Activated CD8-positive, alpha-beta T cell treated with anti-CD3 and anti-CD28 coated beads for 36 hours (primary cell): Measurements from ENCODE around the gene DUSP7. TPM values are rescaled to one million over a fixed set of nuclear protein-coding genes. Genes with fewer than 3 reads are reported as not detected.

Experiments
- ATAC-seq: fragments of 200-7000 bp; cut with Tn5 transposase; one replicate; pipeline ENCODE4 v1.10.0; 2021; ENCODE audit warnings: mild to moderate bottlenecking, moderate library complexity
- CTCF ChIA-PET: fragments of 350-600 bp; sonication (Branson Sonifier 250); formaldehyde crosslinking; loops from one replicate; lab custom pipeline; 2021; ENCODE audit warnings: antibody characterized with exemption; lab: Charles Lee
- POLR2A ChIA-PET: fragments of 350-600 bp; sonication (Branson Sonifier 250); formaldehyde crosslinking; loops from one replicate; lab custom pipeline; 2021; ENCODE audit warnings: antibody characterized with exemption; lab: Charles Lee
- DNase-seq: peaks from one replicate; pipeline ENCODE4 v3.0.0-alpha.2; 2020
- H3K27ac Mint-ChIP-seq: one replicate; pipeline ENCODE4 v1.8.0; 2021; ENCODE audit warnings: mild to moderate bottlenecking, mixed read lengths
- H3K27me3 Mint-ChIP-seq: one replicate; pipeline ENCODE4 v1.8.0; 2021; ENCODE audit warnings: mixed read lengths
- H3K36me3 Mint-ChIP-seq: one replicate; pipeline ENCODE4 v1.8.0; 2021; ENCODE audit warnings: low read depth, mixed read lengths
- H3K4me1 Mint-ChIP-seq: one replicate; pipeline ENCODE4 v1.8.0; 2021; ENCODE audit warnings: low read depth, mixed read lengths
- H3K4me3 Mint-ChIP-seq: one replicate; pipeline ENCODE4 v1.8.0; 2021; ENCODE audit warnings: mild to moderate bottlenecking, moderate library complexity, mixed read lengths
- H3K9me3 Mint-ChIP-seq: one replicate; pipeline ENCODE4 v1.8.0; 2021; ENCODE audit warnings: mixed read lengths
- intact Hi-C: fragments of 100-400 bp; cut with micrococcal nuclease; formaldehyde crosslinking; loops from one replicate; pipeline ENCODE4 v1.10.0; 2022
- total RNA-seq, 2 experiments: library from RNA; stranded (reverse); gene quantifications; one replicate each; pipeline ENCODE4 v1.2.3, GENCODE V29; 2021
- TF ChIP-seq, protein P1 (sequence below): fragments of 200-600 bp; IDR thresholded peaks from one replicate; pipeline ENCODE4 v1.8.0; 2022; ENCODE audit warnings: antibody characterized with exemption, mild to moderate bottlenecking

DUSP7 gene
- total RNA-seq, 2 experiments from 2014 or later, result 19.6 to 21.6 TPM

DNA sequence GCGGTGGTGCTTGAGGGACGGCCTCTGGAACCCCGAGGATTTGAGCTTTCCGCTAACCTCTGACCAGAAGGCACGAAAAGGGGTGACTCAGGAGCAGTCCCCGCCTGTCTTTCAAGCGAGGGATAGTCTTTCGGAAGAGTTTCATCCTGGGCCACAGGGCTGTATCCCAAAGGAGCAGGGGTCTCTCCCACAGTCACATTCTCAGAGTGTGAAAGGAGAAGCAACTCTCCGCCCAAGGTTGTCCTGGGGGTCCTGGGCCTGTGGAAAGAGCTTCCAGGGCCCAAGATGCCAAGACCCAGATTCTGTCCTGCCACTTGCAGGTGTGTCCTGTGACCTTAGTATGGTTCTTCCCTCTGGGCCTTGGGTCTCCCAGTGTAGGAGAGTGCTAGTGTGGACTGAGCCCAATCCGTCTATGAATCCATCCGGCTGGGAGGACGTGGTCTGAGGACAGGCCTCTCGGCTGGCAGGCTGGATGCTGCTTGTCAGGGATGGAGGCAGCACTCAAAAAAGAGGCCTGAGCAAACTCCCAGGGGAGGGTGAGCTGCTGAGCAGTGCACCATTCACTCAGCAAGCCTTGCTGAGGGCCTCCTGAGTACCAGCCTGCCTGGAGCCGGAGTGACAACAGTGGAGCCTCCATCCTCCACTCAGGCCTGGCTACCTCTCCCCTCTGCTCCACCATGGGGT lies 1.6 kb upstream of the DUSP7 start:
- intact Hi-C loops, result loop anchor here (1.0 kb wide), 1 partner anchor 96 kb away; the partner anchor contains the start of gene POC1A
- POLR2A ChIA-PET, result interaction anchor here (0.8 to 3.5 kb wide), 10 partner anchors 9 to 347 kb away, joined by 3 to 19 read pairs (median 3); partner anchors contain the start of genes RPL29 and WDR82
- Mint-ChIP-seq H3K27ac (no peak overlapping the region), H3K9me3 (no peaks in the 10 kb centered on the region), H3K36me3 (peaks cover 12% of the 10 kb centered on the region), H3K4me3 (peak overlapping the region; percentile 51), H3K4me1 (peaks cover 24% of the 10 kb centered on the region), H3K27me3 (no peaks in the 10 kb centered on the region)
- TF ChIP-seq, protein P1, sequence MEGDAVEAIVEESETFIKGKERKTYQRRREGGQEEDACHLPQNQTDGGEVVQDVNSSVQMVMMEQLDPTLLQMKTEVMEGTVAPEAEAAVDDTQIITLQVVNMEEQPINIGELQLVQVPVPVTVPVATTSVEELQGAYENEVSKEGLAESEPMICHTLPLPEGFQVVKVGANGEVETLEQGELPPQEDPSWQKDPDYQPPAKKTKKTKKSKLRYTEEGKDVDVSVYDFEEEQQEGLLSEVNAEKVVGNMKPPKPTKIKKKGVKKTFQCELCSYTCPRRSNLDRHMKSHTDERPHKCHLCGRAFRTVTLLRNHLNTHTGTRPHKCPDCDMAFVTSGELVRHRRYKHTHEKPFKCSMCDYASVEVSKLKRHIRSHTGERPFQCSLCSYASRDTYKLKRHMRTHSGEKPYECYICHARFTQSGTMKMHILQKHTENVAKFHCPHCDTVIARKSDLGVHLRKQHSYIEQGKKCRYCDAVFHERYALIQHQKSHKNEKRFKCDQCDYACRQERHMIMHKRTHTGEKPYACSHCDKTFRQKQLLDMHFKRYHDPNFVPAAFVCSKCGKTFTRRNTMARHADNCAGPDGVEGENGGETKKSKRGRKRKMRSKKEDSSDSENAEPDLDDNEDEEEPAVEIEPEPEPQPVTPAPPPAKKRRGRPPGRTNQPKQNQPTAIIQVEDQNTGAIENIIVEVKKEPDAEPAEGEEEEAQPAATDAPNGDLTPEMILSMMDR, result no peak
- ATAC-seq (no peak), DNase-seq (no peak)
- CTCF ChIA-PET, result interaction anchor here (0.8 to 8.0 kb wide), 4 partner anchors 56 to 116 kb away, joined by 4 to 74 read pairs (median 15); partner anchors contain the start of genes POC1A and RRP9

DNA sequence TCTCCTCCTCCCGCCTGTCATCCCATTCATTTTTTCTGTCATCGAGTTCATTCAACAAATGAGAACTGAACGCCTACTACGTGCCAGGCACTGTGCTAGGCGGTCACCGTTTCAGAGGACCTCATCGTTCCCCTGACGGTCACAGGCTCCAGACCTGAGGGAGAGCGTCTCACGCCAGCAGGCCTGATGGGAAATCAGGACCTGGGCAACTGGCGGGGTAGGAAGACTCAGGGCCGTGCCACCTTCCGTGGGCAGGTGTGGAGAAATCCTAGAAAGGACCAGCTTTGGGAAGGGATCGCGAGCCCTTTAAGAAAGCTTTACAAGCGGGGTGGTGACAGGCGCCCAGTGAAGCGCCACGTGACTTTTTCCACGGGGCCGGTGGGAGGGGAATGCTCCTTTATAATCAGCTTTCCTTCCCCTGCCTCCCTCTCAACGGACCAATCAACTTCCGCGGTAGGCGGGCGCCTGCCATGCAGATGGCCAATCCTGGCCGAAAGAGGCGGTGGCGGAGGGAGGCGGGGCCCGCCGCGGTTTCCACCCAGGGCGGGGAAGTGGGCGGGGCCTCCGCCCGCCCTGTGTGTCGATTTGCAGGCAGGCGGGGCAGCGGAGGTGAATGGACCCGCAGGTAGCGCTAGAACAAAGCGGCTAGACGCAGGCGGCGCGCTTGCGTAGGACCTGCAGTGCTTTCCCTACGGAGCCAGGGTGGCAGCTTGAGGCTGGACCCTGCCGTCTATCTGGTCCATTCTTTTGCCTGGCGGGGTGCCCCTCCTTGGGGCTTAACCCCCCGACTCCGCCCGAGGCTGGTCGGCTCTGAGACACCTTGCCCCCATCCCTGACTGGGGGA lies 819 bp upstream of the DUSP7 start:
- Mint-ChIP-seq H3K4me1 (peaks cover 32% of the 10 kb centered on the region), H3K4me3 (peak overlapping the region; percentile 83), H3K9me3 (no peaks in the 10 kb centered on the region), H3K36me3 (peaks cover 18% of the 10 kb centered on the region), H3K27ac (peak overlapping the region; percentile 95), H3K27me3 (no peaks in the 10 kb centered on the region)
- ATAC-seq (peak; percentile 82), DNase-seq (peak; percentile 100)
- ChIA-PET POLR2A (interaction anchor here (0.6 to 3.5 kb wide), 19 partner anchors 9 to 362 kb away, joined by 3 to 19 read pairs (median 3); partner anchors contain the start of genes ABHD14A, ABHD14B, ACY1 and RPL29), CTCF (interaction anchor here (0.8 to 8.0 kb wide), 9 partner anchors 14 to 116 kb away, joined by 3 to 74 read pairs (median 4); partner anchors contain the start of genes POC1A and RRP9)
- intact Hi-C loops, result loop anchor here (1.0 kb wide), 1 partner anchor 97 kb away; the partner anchor contains the start of gene POC1A
- TF ChIP-seq, protein P1, result no peak

DNA sequence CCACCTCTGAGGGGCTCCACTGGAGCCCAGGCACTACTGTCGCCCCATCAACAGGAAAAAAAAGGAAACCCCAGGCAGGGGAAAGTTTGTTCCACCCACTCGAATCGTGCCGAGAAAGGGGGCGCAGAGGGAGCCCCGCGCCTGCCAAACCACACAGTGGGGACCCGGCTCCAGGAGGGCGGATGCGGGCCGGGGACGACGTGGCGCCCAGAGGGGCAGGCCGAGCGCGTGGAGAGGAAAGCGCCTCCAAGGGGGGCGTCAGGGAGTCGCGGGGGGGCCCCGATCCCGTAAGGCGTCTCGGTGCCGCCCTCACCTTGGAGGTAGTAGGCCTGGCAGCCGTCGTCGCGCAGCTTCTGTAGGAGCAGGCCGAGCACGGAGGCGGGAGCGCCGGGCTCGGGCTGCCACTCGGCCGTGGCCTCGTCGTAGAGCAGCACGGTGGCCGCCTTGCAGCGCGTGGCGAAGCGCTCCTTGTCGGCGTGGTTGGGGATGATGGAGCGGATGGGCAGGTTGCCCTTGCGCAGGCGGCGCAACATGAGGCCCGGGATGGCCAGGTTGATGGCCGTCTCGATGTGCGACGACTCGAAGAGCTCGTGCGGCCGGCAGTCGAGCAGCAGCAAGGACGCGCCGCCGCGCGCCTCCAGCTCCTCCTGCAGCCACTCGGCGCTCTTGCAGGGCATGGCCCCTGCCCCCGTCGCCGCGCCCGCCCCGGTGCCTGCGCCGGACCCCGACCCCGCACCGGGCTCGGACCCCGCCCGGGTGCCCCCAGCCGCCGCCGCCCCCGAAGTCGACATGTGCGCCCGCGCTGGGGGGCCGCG lies 627 bp downstream of the DUSP7 start:
- ATAC-seq, result peak; percentile 5
- Mint-ChIP-seq H3K4me3 (peak overlapping the region; percentile 86), H3K27me3 (no peaks in the 10 kb centered on the region), H3K36me3 (peaks cover 25% of the 10 kb centered on the region), H3K9me3 (no peaks in the 10 kb centered on the region), H3K27ac (peak overlapping the region; percentile 89), H3K4me1 (peaks cover 45% of the 10 kb centered on the region)
- TF ChIP-seq, protein P1, result no peak
- peak; percentile 61 for DNase-seq
- intact Hi-C loops, result no loop called here
- ChIA-PET POLR2A (interaction anchor here (0.6 to 3.5 kb wide), 20 partner anchors 9 to 262 kb away, joined by 3 to 19 read pairs (median 4); partner anchors contain the start of genes ABHD14A, ABHD14B, POC1A and RPL29), CTCF (interaction anchor here (0.7 to 8.0 kb wide), 11 partner anchors 12 to 391 kb away, joined by 3 to 74 read pairs (median 5); partner anchors contain the start of genes PARP3 and RRP9)

DNA sequence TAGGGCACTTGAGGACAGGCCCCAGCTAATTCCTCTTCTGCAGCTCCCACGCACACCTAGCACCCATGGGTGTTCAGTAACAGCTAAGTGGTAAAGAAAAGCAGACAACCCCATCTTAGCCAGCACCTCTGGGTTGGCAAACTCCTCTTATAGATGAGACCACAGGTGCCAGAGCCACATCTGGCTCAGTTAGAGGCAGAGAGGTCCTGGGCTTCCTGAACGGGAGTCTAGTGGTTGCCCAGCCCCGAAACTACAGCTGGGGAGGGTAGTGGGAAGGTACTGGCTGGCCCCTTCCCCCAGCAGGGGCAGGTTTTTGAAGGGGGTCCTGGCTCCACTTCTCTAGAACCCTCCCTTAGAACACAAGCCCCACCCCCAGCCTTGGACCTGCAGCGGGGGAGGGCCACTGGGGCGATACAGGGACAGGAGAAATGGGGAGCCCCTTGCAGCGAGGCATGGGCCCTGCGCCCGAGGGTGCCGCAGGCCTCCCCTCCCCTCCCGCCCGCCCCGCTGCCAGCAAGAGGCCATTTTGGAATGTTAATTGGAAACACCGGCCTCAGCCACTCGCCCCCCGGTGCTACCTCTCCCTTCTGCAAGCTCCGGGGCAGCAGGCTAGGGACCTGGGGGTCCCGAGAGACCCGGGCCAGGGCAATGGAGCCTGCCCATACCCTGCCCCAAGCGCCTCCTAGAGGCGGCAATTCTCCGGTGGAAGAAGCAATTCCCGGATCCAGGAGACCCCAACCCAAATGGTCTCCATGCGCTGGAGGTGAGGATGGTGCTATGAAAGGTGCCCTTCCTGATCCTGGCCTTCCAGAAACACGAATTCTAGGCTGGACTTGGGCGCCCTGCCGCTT lies 1.5 kb downstream of the DUSP7 start:
- intact Hi-C loops, result loop anchor here (5.0 kb wide), 1 partner anchor 53 kb away; no protein-coding TSS in a partner anchor
- CTCF ChIA-PET, result interaction anchor here (1.0 to 8.0 kb wide), 12 partner anchors 12 to 113 kb away, joined by 3 to 74 read pairs (median 6); partner anchors contain the start of genes PARP3, POC1A and RRP9
- TF ChIP-seq, protein P1, result no peak
- peak overlapping the region; percentile 93 for H3K27ac Mint-ChIP-seq
- ATAC-seq (no peak), DNase-seq (peak; percentile 51)
- H3K9me3 Mint-ChIP-seq, result no peaks in the 10 kb centered on the region
- H3K4me3 Mint-ChIP-seq, result peak overlapping the region; percentile 86
- POLR2A ChIA-PET, result interaction anchor here (0.9 to 3.5 kb wide), 16 partner anchors 9 to 101 kb away, joined by 3 to 19 read pairs (median 5); partner anchors contain the start of genes ABHD14A, ABHD14B, POC1A and RPL29
- peaks cover 47% of the 10 kb centered on the region for H3K4me1 Mint-ChIP-seq
- peaks cover 31% of the 10 kb centered on the region for H3K36me3 Mint-ChIP-seq
- no peaks in the 10 kb centered on the region for H3K27me3 Mint-ChIP-seq
